ENCODE measurements around the gene SLC15A3.
A peak's percentile ranks its signal among the peaks of the same experiment; 100 is the strongest.

Gene SLC15A3

GRCh38 chr11:60928563-60929001, 23.4 kb downstream of the SLC15A3 start:
- no peak for DNase-seq (ENCODE audit: low spot score)

- no peak for DNase-seq (ENCODE audit: low spot score)
Measured at GRCh38 chr11:60927600-60927999, 24.4 kb downstream of the SLC15A3 start.

- no peak for DNase-seq (ENCODE audit: low spot score)
Measured at GRCh38 chr11:60927061-60927592, 24.8 kb downstream of the SLC15A3 start.

- DNase-seq (ENCODE audit: low spot score): no peak
Measured at GRCh38 chr11:60926500-60926899, 25.5 kb downstream of the SLC15A3 start.

- DNase-seq (ENCODE audit: low spot score): no peak
Measured at GRCh38 chr11:60925868-60926267, 26.1 kb downstream of the SLC15A3 start.

GRCh38 chr11:60924906-60925853, 26.8 kb downstream of the SLC15A3 start:
- DNase-seq (ENCODE audit: low spot score): no peak

GRCh38 chr11:60924110-60924905, 27.7 kb downstream of the SLC15A3 start, which contains the start of gene TMEM132A:
TSS of gene TMEM132A (plus strand) at chr11:60924460. CDS start at chr11:60924634, 174 bp downstream.
- peak; percentile 46 for DNase-seq (ENCODE audit: low spot score)

GRCh38 chr11:60923800-60924109, 28.2 kb downstream of the SLC15A3 start:
- DNase-seq (ENCODE audit: low spot score): no peak

- DNase-seq (ENCODE audit: low spot score): no peak
Measured at GRCh38 chr11:60923326-60923725, 28.6 kb downstream of the SLC15A3 start.

GRCh38 chr11:60922906-60923305, 29.1 kb downstream of the SLC15A3 start:
- no peak for DNase-seq (ENCODE audit: low spot score)

- DNase-seq (ENCODE audit: low spot score): no peak
Measured at GRCh38 chr11:60921777-60922335, 30.1 kb downstream of the SLC15A3 start.

GRCh38 chr11:60921259-60921658, 30.7 kb downstream of the SLC15A3 start:
- DNase-seq (ENCODE audit: low spot score): no peak

- peak; percentile 39 for DNase-seq (ENCODE audit: low spot score)
Measured at GRCh38 chr11:60919956-60920355, 32.0 kb downstream of the SLC15A3 start.

- DNase-seq (ENCODE audit: low spot score): no peak
Measured at GRCh38 chr11:60919320-60919719, 32.7 kb downstream of the SLC15A3 start.

GRCh38 chr11:60918939-60919265, 33.1 kb downstream of the SLC15A3 start:
- DNase-seq (ENCODE audit: low spot score): no peak

- no peak for DNase-seq (ENCODE audit: low spot score)
Measured at GRCh38 chr11:60918251-60918938, 33.6 kb downstream of the SLC15A3 start.

GRCh38 chr11:60917267-60917666, 34.7 kb downstream of the SLC15A3 start:
- no peak for DNase-seq (ENCODE audit: low spot score)

GRCh38 chr11:60916669-60917206, 35.2 kb downstream of the SLC15A3 start:
- no peak for DNase-seq (ENCODE audit: low spot score)

- peak; percentile 49 for DNase-seq (ENCODE audit: low spot score)
Measured at GRCh38 chr11:60915248-60915914, 36.6 kb downstream of the SLC15A3 start.

- peak; percentile 31 for DNase-seq (ENCODE audit: low spot score)
Measured at GRCh38 chr11:60914633-60915247, 37.2 kb downstream of the SLC15A3 start.
